HG02678 (cell line): ENCODE results near the gene FOXRED2.
"Not testable (repeated sequence)": the region's sequence is repeated elsewhere in the genome, so short reads cannot be mapped to it uniquely, and the experiment has no call there.

Experiments
- ATAC-seq: cut with Tn5 transposase; IDR thresholded peaks from one replicate; pipeline ENCODE4 v1.9.1; 2021; ENCODE audit warnings: mild to moderate bottlenecking, moderate library complexity; ENCODE audit not compliant: unreplicated experiment

FOXRED2 gene

GRCh38 chr22:36452250-36452977 lies 54.4 kb downstream of the FOXRED2 start:
- ATAC-seq: no peak

- not testable (repeated sequence) for ATAC-seq
Observed at GRCh38 chr22:36450923-36451322, 55.9 kb downstream of the FOXRED2 start.

- ATAC-seq: no peak
Observed at GRCh38 chr22:36449596-36450175, 57.2 kb downstream of the FOXRED2 start.

- no peak for ATAC-seq
Observed at GRCh38 chr22:36447632-36448031, 59.2 kb downstream of the FOXRED2 start.

- ATAC-seq: no peak
Observed at GRCh38 chr22:36445158-36445668, 61.6 kb downstream of the FOXRED2 start.

GRCh38 chr22:36443198-36443770 lies 63.6 kb downstream of the FOXRED2 start:
- ATAC-seq: no peak

- no peak for ATAC-seq
Observed at GRCh38 chr22:36442506-36443197, 64.2 kb downstream of the FOXRED2 start.

- no peak for ATAC-seq
Observed at GRCh38 chr22:36440429-36441002, 66.3 kb downstream of the FOXRED2 start.

- no peak for ATAC-seq
Observed at GRCh38 chr22:36439481-36440271, 67.2 kb downstream of the FOXRED2 start.
